Measurements from ENCODE around the gene RSRC1.

RSRC1 gene

GRCh38 chr3:158200955-158201354 lies 91.1 kb downstream of the RSRC1 start:
- H2AK5ac ChIP-seq (ENCODE audit: low read depth, low read length), result no peak overlapping the region
- H2BK5ac ChIP-seq (ENCODE audit: low read length), result no peak overlapping the region
- no peak overlapping the region for H3K23ac ChIP-seq (ENCODE audit: low read depth, low read length, poor library complexity)
- H4K91ac ChIP-seq (ENCODE audit: low read depth, low read length, poor library complexity), result no peak overlapping the region
- H2BK12ac ChIP-seq (ENCODE audit: low read length), result no peak overlapping the region
- DNase-seq (ENCODE audit: low spot score), result no peak
- H3K4me1 ChIP-seq (ENCODE audit: control insufficient read depth in 2 of 2, insufficient read depth in 1 of 2, low read depth in 1 of 2, low read length in 2 of 2), result no peaks in the 10 kb centered on the region
- H2AFZ ChIP-seq (ENCODE audit: low read length), result no peak overlapping the region
- H3K18ac ChIP-seq (ENCODE audit: low read length), result no peak overlapping the region
- H3K79me1 ChIP-seq (ENCODE audit: low read depth, low read length), result no peaks in the 10 kb centered on the region
- H3K4ac ChIP-seq (ENCODE audit: low read length), result no peak overlapping the region
- no peak overlapping the region for H2BK120ac ChIP-seq (ENCODE audit: low read depth, low read length)
- H4K8ac ChIP-seq (ENCODE audit: low read depth, low read length), result no peak overlapping the region
- no peaks in the 10 kb centered on the region for H3K36me3 ChIP-seq (replicated peaks in 1 of 2; ENCODE audit: control insufficient read depth in 2 of 2, insufficient read depth in 2 of 2, low read length in 2 of 2)
- H3K27me3 ChIP-seq (ENCODE audit: control insufficient read depth in 3 of 3, insufficient read depth in 3 of 3, low read depth in 1 of 3, low read length in 3 of 3), result no peaks in the 10 kb centered on the region
- H3K14ac ChIP-seq (ENCODE audit: low read length), result no peak overlapping the region
- H3K9me3 ChIP-seq (replicated peaks in 1 of 2; ENCODE audit: control insufficient read depth in 2 of 2, insufficient read depth in 1 of 2, low read depth in 1 of 2, low read length in 2 of 2), result peaks cover 0 to 16% of the 10 kb centered on the region in 2 donors
- no peak overlapping the region for H2BK15ac ChIP-seq (ENCODE audit: low read length)
- no peak overlapping the region for H3K4me3 ChIP-seq (ENCODE audit: low read length in 2 of 2)
- H3K9ac ChIP-seq (ENCODE audit: low read depth, low read length, poor library complexity), result no peak overlapping the region
- no peak overlapping the region for H3K4me2 ChIP-seq (ENCODE audit: insufficient read depth, low read length, poor library complexity, severe bottlenecking)
- no peak overlapping the region for H3K27ac ChIP-seq (replicated peaks; ENCODE audit: low read length)

GRCh38 chr3:158205324-158205723 lies 95.4 kb downstream of the RSRC1 start:
- Histone ChIP-seq H3K9me3 (replicated peaks in 1 of 2; ENCODE audit: control insufficient read depth in 2 of 2, insufficient read depth in 1 of 2, low read depth in 1 of 2, low read length in 2 of 2) (peaks cover 0 to 11% of the 10 kb centered on the region in 2 donors), H3K36me3 (replicated peaks in 1 of 2; ENCODE audit: control insufficient read depth in 2 of 2, insufficient read depth in 2 of 2, low read length in 2 of 2) (no peaks in the 10 kb centered on the region), H4K8ac (ENCODE audit: low read depth, low read length) (no peak overlapping the region), H4K91ac (ENCODE audit: low read depth, low read length, poor library complexity) (no peak overlapping the region), H3K4me2 (ENCODE audit: insufficient read depth, low read length, poor library complexity, severe bottlenecking) (no peak overlapping the region), H2AK5ac (ENCODE audit: low read depth, low read length) (no peak overlapping the region), H2BK5ac (ENCODE audit: low read length) (no peak overlapping the region), H3K18ac (ENCODE audit: low read length) (no peak overlapping the region), H3K9ac (ENCODE audit: low read depth, low read length, poor library complexity) (no peak overlapping the region), H2BK120ac (ENCODE audit: low read depth, low read length) (no peak overlapping the region), H2BK15ac (ENCODE audit: low read length) (no peak overlapping the region), H3K14ac (ENCODE audit: low read length) (no peak overlapping the region), H3K79me1 (ENCODE audit: low read depth, low read length) (no peaks in the 10 kb centered on the region), H3K23ac (ENCODE audit: low read depth, low read length, poor library complexity) (no peak overlapping the region), H3K27me3 (ENCODE audit: control insufficient read depth in 3 of 3, insufficient read depth in 3 of 3, low read depth in 1 of 3, low read length in 3 of 3) (no peaks in the 10 kb centered on the region), H3K4ac (ENCODE audit: low read length) (no peak overlapping the region), H2AFZ (ENCODE audit: low read length) (no peak overlapping the region), H2BK12ac (ENCODE audit: low read length) (no peak overlapping the region), H3K4me1 (ENCODE audit: control insufficient read depth in 2 of 2, insufficient read depth in 1 of 2, low read depth in 1 of 2, low read length in 2 of 2) (no peaks in the 10 kb centered on the region), H3K27ac (replicated peaks; ENCODE audit: low read length) (no peak overlapping the region), H3K4me3 (ENCODE audit: low read length in 2 of 2) (no peak overlapping the region)
- DNase-seq (ENCODE audit: low spot score), result no peak
- no CpG with 5 or more reads among the region's 2 CpGs for WGBS, 2 donors (ENCODE audit: extremely low coverage in 2 of 2, insufficient read length in 2 of 2, insufficient replicate concordance in 1 of 2)

GRCh38 chr3:158205994-158206393 lies 96.1 kb downstream of the RSRC1 start:
- Histone ChIP-seq H4K91ac (ENCODE audit: low read depth, low read length, poor library complexity) (no peak overlapping the region), H3K4me1 (ENCODE audit: control insufficient read depth in 2 of 2, insufficient read depth in 1 of 2, low read depth in 1 of 2, low read length in 2 of 2) (no peaks in the 10 kb centered on the region), H2BK120ac (ENCODE audit: low read depth, low read length) (no peak overlapping the region), H3K36me3 (replicated peaks in 1 of 2; ENCODE audit: control insufficient read depth in 2 of 2, insufficient read depth in 2 of 2, low read length in 2 of 2) (no peaks in the 10 kb centered on the region), H3K27me3 (ENCODE audit: control insufficient read depth in 3 of 3, insufficient read depth in 3 of 3, low read depth in 1 of 3, low read length in 3 of 3) (no peaks in the 10 kb centered on the region), H3K14ac (ENCODE audit: low read length) (no peak overlapping the region), H4K8ac (ENCODE audit: low read depth, low read length) (no peak overlapping the region), H3K4me2 (ENCODE audit: insufficient read depth, low read length, poor library complexity, severe bottlenecking) (no peak overlapping the region), H2BK5ac (ENCODE audit: low read length) (no peak overlapping the region), H2BK15ac (ENCODE audit: low read length) (no peak overlapping the region), H2AFZ (ENCODE audit: low read length) (no peak overlapping the region), H3K23ac (ENCODE audit: low read depth, low read length, poor library complexity) (no peak overlapping the region), H2AK5ac (ENCODE audit: low read depth, low read length) (no peak overlapping the region), H3K27ac (replicated peaks; ENCODE audit: low read length) (no peak overlapping the region), H2BK12ac (ENCODE audit: low read length) (no peak overlapping the region), H3K18ac (ENCODE audit: low read length) (no peak overlapping the region), H3K9me3 (replicated peaks in 1 of 2; ENCODE audit: control insufficient read depth in 2 of 2, insufficient read depth in 1 of 2, low read depth in 1 of 2, low read length in 2 of 2) (peaks cover 0 to 7% of the 10 kb centered on the region in 2 donors), H3K4ac (ENCODE audit: low read length) (no peak overlapping the region), H3K4me3 (ENCODE audit: low read length in 2 of 2) (no peak overlapping the region), H3K79me1 (ENCODE audit: low read depth, low read length) (no peaks in the 10 kb centered on the region), H3K9ac (ENCODE audit: low read depth, low read length, poor library complexity) (no peak overlapping the region)
- WGBS, 2 donors (ENCODE audit: extremely low coverage in 2 of 2, insufficient read length in 2 of 2, insufficient replicate concordance in 1 of 2), result no CpG with 5 or more reads among the region's 2 CpGs
- DNase-seq (ENCODE audit: low spot score), result no peak

DNA sequence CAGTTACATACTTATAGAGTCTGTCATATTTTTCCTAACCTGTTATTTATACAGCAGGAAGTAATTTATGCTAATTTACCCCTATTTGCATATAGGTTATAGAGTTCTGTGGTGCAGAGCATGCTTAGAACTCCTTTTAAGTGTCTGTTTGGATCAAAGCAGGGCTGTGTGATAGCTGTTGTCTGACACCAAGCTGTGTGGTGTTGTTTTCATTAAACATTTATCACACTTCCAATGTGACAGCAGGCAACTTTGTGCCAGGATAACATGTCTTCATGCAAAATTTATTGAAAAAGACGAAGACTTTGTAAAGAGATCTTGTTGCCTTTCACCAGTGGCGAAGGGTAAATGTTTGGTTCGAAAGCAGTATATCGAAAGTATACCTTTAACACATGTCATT lies 100.2 kb downstream of the RSRC1 start:
- Histone ChIP-seq H2BK5ac (ENCODE audit: low read length) (no peak overlapping the region), H3K36me3 (replicated peaks in 1 of 2; ENCODE audit: control insufficient read depth in 2 of 2, insufficient read depth in 2 of 2, low read length in 2 of 2) (no peaks in the 10 kb centered on the region), H3K23ac (ENCODE audit: low read depth, low read length, poor library complexity) (no peak overlapping the region), H3K9ac (ENCODE audit: low read depth, low read length, poor library complexity) (no peak overlapping the region), H3K4me1 (ENCODE audit: control insufficient read depth in 2 of 2, insufficient read depth in 1 of 2, low read depth in 1 of 2, low read length in 2 of 2) (no peaks in the 10 kb centered on the region), H3K14ac (ENCODE audit: low read length) (no peak overlapping the region), H3K79me1 (ENCODE audit: low read depth, low read length) (no peaks in the 10 kb centered on the region), H3K4ac (ENCODE audit: low read length) (no peak overlapping the region), H3K9me3 (replicated peaks in 1 of 2; ENCODE audit: control insufficient read depth in 2 of 2, insufficient read depth in 1 of 2, low read depth in 1 of 2, low read length in 2 of 2) (no peaks in the 10 kb centered on the region), H2BK12ac (ENCODE audit: low read length) (no peak overlapping the region), H2AFZ (ENCODE audit: low read length) (no peak overlapping the region), H2AK5ac (ENCODE audit: low read depth, low read length) (no peak overlapping the region), H4K91ac (ENCODE audit: low read depth, low read length, poor library complexity) (no peak overlapping the region), H2BK120ac (ENCODE audit: low read depth, low read length) (no peak overlapping the region), H4K8ac (ENCODE audit: low read depth, low read length) (no peak overlapping the region), H2BK15ac (ENCODE audit: low read length) (no peak overlapping the region), H3K27me3 (ENCODE audit: control insufficient read depth in 3 of 3, insufficient read depth in 3 of 3, low read depth in 1 of 3, low read length in 3 of 3) (no peaks in the 10 kb centered on the region), H3K4me2 (ENCODE audit: insufficient read depth, low read length, poor library complexity, severe bottlenecking) (no peak overlapping the region), H3K27ac (replicated peaks; ENCODE audit: low read length) (no peak overlapping the region), H3K4me3 (ENCODE audit: low read length in 2 of 2) (no peak overlapping the region), H3K18ac (ENCODE audit: low read length) (no peak overlapping the region)
- WGBS, 2 donors (ENCODE audit: extremely low coverage in 2 of 2, insufficient read length in 2 of 2, insufficient replicate concordance in 1 of 2), result no CpG with 5 or more reads among the region's 4 CpGs
- no peak for DNase-seq (ENCODE audit: low spot score)

All from neuronal stem cell (in vitro differentiated cells).